Stimulated activated CD8-positive, alpha-beta memory T cell treated with anti-CD3 and anti-CD28 coated beads, Interleukin-2, amount 100 ng/mL, for 1 hour (primary cell): ENCODE measurements around the gene FOXK1.
"Not testable (repeated sequence)": the region's sequence is repeated elsewhere in the genome, so short reads cannot be mapped to it uniquely, and the experiment has no call there.

Source experiments
- DNase-seq, 2 donors: peaks; one replicate each; pipeline ENCODE4 v3.0.0-alpha.2; 2020; ENCODE audit warnings: low read depth in 2 of 2

FOXK1 gene

DNA sequence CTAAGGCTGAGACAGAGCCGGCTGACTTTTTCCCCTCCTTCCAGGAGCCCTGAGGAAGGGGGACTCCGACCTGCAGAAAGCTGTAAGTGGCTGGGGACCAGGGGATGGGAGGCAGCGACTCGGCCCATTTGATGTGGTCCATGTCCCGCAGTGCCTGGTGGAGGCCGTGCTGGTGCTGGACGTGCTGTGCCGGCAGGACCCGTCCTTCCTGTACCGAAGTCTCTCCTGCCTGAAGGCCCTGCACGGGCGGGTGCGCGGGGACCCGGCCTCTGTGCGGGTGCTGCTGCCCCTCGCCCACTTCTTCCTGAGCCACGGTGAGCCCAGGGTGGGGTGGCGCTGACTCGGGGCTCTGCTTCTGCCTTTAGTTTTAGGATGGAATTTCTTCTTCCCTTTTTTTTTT lies 103.3 kb downstream of the FOXK1 start:
- no peak for DNase-seq

DNA sequence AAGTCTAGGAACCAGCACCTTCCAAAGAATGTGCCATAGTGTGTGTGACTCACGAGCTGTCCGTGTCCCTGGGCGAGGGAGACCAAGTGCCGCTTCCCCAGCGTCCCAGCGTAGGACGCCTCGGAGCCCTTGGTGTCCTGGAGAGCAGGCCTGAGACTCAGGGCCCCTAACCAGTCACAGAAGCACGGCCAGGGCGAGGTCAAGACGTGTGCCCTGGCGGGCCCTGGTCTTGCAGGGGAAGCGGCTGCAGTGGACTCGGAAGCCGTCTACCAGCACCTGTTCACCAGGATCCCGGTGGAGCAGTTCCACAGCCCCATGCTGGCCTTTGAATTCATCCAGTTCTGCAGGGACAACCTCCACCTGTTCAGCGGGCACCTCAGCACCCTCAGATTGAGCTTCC lies 103.9 kb downstream of the FOXK1 start:
- DNase-seq: no peak

GRCh38 chr7:4787541-4787940 lies 105.4 kb downstream of the FOXK1 start:
- no peak for DNase-seq

- DNase-seq: no peak
These were observed 106.0 kb downstream of the FOXK1 start for GRCh38 chr7:4787947-4788626.

DNA sequence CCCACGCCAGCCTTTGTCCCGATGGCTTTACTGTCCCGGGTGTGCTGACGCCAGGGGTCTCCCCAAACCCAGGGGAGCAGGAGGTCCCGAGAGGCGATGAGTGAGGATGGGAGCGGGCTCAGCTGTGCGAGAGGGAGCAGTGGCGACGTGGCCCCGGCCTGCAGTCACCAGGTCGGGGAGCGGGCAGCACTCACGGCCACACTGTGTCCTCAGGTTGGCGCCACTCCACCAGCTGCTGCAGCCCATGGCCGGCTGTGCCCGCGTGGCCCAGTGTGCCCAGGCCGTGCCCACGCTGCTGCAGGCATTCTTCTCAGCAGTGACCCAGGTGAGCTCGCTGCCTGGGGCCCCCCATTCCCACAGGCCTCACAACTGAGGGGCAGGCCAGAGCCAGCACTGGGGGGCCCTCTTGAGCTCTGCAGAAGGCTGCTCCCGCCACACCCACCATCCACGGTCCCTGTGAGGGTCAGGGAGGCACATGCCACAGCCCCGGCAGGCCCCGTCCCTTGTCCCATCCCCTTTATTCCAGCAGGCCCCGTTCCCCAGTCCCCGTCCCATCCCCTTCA lies 106.6 kb downstream of the FOXK1 start:
- DNase-seq: no peak

DNA sequence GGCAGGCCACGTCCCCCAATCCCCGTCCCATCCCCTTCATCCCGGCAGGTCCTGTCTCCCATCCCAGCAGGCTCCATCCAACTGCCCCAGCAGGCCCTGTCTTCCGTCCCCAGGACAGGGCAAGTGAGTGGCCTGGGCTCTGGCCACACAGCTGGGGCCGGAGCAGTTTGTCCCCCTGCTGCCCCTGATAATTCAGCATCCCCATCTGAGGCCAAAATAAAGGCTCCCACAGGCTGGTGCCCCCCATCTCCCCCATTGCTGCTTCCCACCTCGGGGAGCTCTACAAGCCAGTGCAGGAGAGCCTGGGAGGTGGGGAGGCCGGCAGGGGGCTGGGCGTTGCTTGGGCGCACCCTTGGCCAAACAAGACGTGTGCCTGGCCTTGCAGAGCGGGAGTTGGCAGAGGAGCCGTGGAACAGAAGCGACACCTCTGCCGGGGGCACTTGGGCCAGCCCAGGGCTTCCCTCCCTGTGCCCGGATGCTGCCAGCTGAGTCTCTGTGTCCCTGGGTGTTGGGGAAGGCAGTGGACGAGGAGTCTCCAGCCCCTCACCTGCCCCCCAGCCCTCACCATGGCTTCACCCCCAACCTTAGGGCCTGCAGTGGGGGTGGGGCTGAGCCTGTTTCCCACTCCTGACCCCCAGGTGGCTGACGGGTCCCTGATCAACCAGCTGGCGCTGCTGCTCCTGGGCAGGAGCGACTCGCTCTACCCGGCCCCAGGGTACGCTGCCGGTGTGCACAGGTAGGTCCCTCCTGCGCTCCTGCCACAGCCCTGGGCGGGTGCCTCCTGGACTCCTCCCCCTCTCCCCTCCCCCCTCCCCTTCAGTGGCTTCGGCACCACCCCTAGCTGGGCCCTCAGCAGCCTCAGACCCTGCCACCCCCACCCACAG lies 107.3 kb downstream of the FOXK1 start:
- no peak for DNase-seq

GRCh38 chr7:4790078-4790465 lies 108.0 kb downstream of the FOXK1 start:
- DNase-seq: no peak

- no peak for DNase-seq
These were observed 108.5 kb downstream of the FOXK1 start for GRCh38 chr7:4790516-4790991.

- no peak for DNase-seq
These were observed 109.1 kb downstream of the FOXK1 start for GRCh38 chr7:4791101-4791737.

DNA sequence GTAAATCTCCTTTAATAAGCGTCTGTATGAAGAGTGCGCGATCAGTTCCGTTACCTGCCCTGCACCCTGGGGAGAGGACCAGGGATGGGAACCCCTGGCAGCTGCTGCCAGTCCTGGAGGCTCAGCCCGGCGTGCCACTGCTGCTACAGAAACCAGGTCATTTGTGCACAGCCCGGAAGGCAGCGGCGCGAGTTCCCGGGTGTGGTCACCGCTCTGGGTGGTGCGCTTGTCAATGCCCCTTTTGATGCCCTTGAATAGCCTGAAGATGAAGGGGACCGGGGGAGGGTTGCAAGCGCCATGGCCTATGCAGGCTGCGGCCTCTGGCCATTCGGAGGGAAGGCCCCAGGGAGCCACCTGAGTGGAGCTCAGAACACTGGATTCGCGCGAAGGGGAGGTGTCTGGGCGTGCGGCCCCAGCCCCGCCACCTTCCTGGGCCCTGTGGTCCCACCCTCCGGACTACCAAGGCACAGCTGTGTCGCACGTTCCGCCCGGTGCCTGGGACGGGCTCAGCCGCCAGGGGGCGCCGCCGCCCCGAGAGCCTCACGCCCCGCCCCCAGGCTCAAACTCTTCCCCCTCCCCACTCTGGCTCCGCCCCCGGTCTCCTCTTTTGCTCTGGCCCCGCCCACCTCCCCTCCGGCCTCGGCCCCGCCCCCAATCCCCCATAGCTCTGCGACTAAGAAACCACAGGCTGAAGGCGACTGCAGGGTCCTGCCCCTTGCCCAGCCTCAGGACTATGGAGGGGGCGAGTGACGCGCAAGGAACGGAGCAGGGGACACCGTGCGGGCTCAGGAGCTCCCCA lies 109.8 kb downstream of the FOXK1 start:
- DNase-seq: peak; percentile 61 to 70

DNA sequence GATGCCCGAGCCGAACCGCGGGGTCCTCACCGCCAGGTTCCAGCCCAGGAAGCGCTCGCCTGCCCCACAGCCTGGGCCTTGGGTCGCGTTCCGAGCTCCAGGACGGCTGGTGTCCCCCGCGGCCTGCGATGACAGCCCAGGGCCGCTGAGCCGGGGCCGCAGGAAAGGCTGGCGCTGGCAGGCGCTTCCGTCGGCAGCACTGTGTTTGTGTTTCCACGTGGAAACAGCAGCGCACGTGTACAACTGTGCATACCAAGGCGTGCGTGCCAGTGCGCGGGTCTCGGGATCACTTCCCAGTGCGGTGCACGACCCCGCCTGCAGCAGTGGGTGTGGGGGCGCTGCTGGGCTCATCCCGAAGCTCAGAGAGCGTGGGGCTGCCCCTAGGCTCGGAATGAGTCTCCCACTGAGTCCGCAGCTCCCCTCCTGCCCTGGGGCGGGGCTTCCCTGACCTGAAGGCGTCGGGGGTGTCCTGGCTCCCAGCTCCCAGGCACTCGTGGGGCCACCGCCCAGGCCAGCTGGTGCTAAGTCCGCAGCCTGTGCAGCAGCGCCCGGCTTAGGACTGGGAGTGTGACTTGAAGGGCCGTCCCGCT lies 110.5 kb downstream of the FOXK1 start:
- no peak for DNase-seq

DNA sequence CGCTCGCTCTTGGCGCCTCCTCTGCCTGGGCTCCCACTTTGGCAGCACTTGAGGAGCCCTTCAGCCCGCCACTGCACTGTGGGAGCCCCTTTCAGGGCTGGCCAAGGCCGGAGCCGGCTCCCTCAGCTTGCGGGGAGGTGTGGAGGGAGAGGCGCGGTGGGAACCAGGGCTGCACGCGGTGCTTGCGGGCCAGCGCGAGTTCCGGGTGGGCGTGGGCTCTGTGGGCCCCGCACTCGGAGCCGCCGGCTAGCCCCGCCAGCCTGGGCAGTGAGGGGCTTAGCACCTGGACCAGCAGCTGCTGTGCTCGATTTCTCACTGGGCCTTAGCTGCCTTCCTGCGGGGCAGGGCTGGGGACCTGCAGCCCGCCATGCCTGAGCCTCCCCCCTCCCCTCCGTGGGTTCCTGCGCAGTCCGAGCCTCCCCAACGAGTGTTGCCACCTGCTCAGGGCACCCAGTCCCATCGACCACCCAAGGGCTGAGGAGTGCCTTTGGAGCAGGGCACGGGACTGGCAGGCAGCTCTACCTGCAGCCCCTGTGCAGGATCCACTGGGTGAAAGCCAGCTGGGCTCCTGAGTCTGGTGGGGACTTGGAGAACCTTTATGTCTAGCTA lies 111.4 kb downstream of the FOXK1 start:
- DNase-seq: not testable (repeated sequence)

DNA sequence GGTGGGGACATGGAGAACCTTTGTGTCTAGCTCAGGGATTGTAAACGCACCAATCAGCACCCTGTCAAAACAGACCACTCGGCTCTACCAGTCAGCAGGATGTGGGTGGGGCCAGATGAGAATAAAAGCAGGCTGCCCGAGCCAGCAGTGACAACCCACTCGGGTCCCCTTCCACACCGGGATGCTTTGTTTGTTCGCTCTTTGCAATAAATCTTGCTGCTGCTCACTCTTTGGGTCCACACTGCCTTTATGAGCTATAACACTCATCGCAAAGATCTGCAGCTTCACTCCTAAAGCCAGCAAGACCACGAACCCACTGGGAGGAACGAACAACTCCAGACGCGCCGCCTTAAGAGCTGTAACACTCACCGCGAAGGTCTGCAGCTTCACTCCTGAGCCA lies 112.1 kb downstream of the FOXK1 start:
- DNase-seq: not testable (repeated sequence)

GRCh38 chr7:4794591-4795350 lies 112.7 kb downstream of the FOXK1 start:
- no peak for DNase-seq

DNA sequence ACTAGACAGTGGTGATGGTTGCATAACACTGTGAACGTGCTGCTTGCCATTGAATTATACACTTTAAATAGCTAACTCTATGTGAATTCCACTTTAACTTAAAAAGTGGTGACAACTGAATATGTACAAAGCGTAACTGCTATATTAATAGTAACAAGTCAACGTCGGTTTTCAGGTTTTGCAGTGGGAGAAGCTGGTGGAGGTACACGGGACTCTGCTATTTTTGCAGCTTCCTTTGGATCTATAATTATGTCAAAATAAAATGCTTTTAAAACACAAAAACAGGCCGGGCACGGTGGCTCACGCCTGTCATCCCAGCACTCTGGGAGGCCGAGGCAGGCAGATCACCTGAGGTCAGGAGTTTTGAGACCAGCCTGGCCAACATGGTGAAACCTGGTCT lies 114.4 kb downstream of the FOXK1 start:
- DNase-seq: no peak

DNA sequence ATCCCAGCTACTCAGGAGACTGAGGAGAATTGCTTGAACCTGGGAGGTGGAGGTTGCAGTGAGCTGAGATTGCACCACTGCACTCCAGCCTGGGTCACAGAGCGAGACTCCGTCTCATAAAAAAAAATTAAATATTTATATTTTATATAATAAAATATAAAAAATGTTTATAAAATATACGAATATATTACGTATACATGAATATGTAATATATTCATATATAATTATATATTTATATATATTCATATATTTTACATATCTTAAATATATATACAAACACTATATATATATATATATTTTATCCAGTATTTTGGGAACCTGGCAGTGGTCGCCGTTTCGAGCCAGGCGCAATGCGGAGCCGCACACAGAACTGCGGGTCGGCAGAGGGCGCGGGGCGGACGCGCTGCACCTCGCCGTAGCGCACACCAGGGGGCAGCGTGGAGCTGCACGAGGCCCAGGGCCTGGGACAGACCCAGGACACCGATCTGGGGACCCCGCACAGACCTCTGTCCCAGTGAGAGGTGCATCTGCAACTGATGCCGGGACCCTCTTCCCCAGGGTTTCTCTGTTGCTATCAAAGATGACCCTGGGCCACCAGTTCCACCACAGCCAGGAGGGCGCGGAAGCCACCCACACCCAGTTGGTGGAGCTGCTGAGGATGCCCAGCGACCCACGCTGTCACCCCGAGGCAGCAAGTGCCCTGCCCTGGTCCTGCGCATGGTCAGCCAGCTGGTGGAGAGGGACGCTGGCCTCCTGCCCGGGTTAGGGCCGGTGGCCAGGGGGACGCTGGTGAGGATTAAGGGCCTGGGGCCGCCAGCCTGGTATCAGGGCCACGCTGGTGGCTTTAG lies 116.0 kb downstream of the FOXK1 start:
- DNase-seq: peak; percentile 19 to 33

- no peak for DNase-seq
These were observed 116.7 kb downstream of the FOXK1 start for GRCh38 chr7:4798706-4799235.

DNA sequence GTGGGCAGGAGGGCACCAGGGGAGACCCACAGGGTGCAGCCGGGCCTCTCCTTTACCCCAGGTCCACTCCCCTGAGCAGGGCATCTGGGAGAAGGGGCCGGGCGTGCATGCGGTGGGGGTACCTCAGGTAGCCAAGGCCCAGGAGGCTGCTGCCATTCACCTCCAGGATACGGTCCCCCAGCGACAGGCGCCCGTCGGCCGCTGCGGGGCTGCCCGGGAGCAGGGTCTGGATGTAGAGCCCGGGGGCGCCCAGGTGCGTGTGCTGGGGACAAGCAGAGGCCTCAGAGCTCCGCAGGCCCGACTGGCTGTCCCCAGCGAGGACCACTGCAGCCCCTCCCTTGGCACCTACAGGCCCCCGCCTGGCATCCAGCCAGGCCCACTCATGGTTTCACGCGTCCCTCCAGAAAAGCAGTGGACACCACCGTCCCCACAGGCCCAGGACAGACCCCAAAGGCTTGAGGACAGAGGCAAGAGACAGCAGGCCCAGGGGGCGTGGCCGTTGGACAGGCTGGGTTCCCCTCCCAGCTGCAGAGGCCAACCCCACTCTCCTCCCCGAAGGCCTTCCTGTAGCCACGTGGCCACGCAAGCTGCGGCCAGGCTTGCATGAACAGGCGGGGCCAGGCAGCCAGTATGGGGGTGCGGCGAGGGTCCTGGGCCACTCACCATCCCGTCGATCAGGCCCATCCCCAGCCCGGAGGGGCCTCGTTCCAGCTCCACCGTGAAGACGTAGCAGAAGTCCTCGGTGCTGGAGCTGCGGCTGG lies 117.6 kb downstream of the FOXK1 start:
- no peak for DNase-seq
